ENCODE measurements around the gene GABBR2. TPM values are rescaled to one million over a fixed set of nuclear protein-coding genes. Genes with fewer than 3 reads are reported as not detected.

GABBR2 gene
- total RNA-seq, 2 experiments from 2014 or later: not detected

GRCh38 chr9:98369066-98369425 lies 339.7 kb downstream of the GABBR2 start:
- H3K79me2 ChIP-seq (ENCODE audit: insufficient read depth, low read depth, low read length): no peaks in the 10 kb centered on the region
- H2AFZ ChIP-seq (ENCODE audit: low read length): no peak overlapping the region
- TF ChIP-seq EZH2phosphoT487 (IDR thresholded peaks at IDR 0.05; ENCODE audit: borderline replicate concordance, low read depth, low read length): no peak
- TF ChIP-seq, protein P1, sequence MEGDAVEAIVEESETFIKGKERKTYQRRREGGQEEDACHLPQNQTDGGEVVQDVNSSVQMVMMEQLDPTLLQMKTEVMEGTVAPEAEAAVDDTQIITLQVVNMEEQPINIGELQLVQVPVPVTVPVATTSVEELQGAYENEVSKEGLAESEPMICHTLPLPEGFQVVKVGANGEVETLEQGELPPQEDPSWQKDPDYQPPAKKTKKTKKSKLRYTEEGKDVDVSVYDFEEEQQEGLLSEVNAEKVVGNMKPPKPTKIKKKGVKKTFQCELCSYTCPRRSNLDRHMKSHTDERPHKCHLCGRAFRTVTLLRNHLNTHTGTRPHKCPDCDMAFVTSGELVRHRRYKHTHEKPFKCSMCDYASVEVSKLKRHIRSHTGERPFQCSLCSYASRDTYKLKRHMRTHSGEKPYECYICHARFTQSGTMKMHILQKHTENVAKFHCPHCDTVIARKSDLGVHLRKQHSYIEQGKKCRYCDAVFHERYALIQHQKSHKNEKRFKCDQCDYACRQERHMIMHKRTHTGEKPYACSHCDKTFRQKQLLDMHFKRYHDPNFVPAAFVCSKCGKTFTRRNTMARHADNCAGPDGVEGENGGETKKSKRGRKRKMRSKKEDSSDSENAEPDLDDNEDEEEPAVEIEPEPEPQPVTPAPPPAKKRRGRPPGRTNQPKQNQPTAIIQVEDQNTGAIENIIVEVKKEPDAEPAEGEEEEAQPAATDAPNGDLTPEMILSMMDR (conservative IDR thresholded peaks at IDR 0.05; ENCODE audit: low read length): no peak
- intact Hi-C loops (cut with micrococcal nuclease; ENCODE audit: unreplicated experiment): no loop called here
- H3K36me3 ChIP-seq (ENCODE audit: insufficient read depth, low read length): no peaks in the 10 kb centered on the region
- no TSS peak for BruUV-seq (replicated peaks)
- ChIA-PET CTCF (ENCODE audit: unreplicated experiment) (no interaction called here), POLR2A (no interaction called here)
- no peaks in the 10 kb centered on the region for H4K20me1 ChIP-seq (ENCODE audit: insufficient read depth, low read length)
- no peak overlapping the region for H3K4me3 ChIP-seq (ENCODE audit: low read depth, low read length, poor library complexity, severe bottlenecking)
- H3K9me3 ChIP-seq (ENCODE audit: low read length): peaks cover 17% of the 10 kb centered on the region
- no peak for DNase-seq (ENCODE audit: low spot score)
- no peaks in the 10 kb centered on the region for H3K9me2 ChIP-seq (ENCODE audit: insufficient read depth, low read length)
- H3K4me1 ChIP-seq (ENCODE audit: insufficient read depth, low read length, poor library complexity, severe bottlenecking): no peaks in the 10 kb centered on the region
- H3K4me2 ChIP-seq (ENCODE audit: low read length): no peak overlapping the region
- no peak overlapping the region for H3K27ac ChIP-seq (ENCODE audit: low read depth, low read length, poor library complexity, severe bottlenecking)

- Histone ChIP-seq H2AFZ (ENCODE audit: low read length) (no peak overlapping the region), H3K27ac (ENCODE audit: low read depth, low read length, poor library complexity, severe bottlenecking) (no peak overlapping the region), H4K20me1 (ENCODE audit: insufficient read depth, low read length) (no peaks in the 10 kb centered on the region), H3K9me2 (ENCODE audit: insufficient read depth, low read length) (no peaks in the 10 kb centered on the region), H3K79me2 (ENCODE audit: insufficient read depth, low read depth, low read length) (no peaks in the 10 kb centered on the region), H3K36me3 (ENCODE audit: insufficient read depth, low read length) (no peaks in the 10 kb centered on the region), H3K4me1 (ENCODE audit: insufficient read depth, low read length, poor library complexity, severe bottlenecking) (no peaks in the 10 kb centered on the region), H3K4me2 (ENCODE audit: low read length) (no peak overlapping the region), H3K4me3 (ENCODE audit: low read depth, low read length, poor library complexity, severe bottlenecking) (no peak overlapping the region), H3K9me3 (ENCODE audit: low read length) (peaks cover 17% of the 10 kb centered on the region)
- CTCF ChIA-PET (ENCODE audit: unreplicated experiment): no interaction called here
- TF ChIP-seq EZH2phosphoT487 (IDR thresholded peaks at IDR 0.05; ENCODE audit: borderline replicate concordance, low read depth, low read length): no peak
- TF ChIP-seq, protein P1 (conservative IDR thresholded peaks at IDR 0.05; ENCODE audit: low read length): no peak
- intact Hi-C loops (cut with micrococcal nuclease; ENCODE audit: unreplicated experiment): no loop called here
- no TSS peak for BruUV-seq (replicated peaks)
- POLR2A ChIA-PET: no interaction called here
- no peak for DNase-seq (ENCODE audit: low spot score)
These were observed 340.2 kb downstream of the GABBR2 start for GRCh38 chr9:98368366-98369065.

GRCh38 chr9:98367923-98368322 lies 340.8 kb downstream of the GABBR2 start:
- DNase-seq (ENCODE audit: low spot score): no peak
- Histone ChIP-seq H3K36me3 (ENCODE audit: insufficient read depth, low read length) (no peaks in the 10 kb centered on the region), H3K79me2 (ENCODE audit: insufficient read depth, low read depth, low read length) (no peaks in the 10 kb centered on the region), H3K9me2 (ENCODE audit: insufficient read depth, low read length) (no peaks in the 10 kb centered on the region), H3K27ac (ENCODE audit: low read depth, low read length, poor library complexity, severe bottlenecking) (no peak overlapping the region), H2AFZ (ENCODE audit: low read length) (no peak overlapping the region), H3K9me3 (ENCODE audit: low read length) (peaks cover 17% of the 10 kb centered on the region), H4K20me1 (ENCODE audit: insufficient read depth, low read length) (no peaks in the 10 kb centered on the region), H3K4me3 (ENCODE audit: low read depth, low read length, poor library complexity, severe bottlenecking) (no peak overlapping the region), H3K4me2 (ENCODE audit: low read length) (no peak overlapping the region), H3K4me1 (ENCODE audit: insufficient read depth, low read length, poor library complexity, severe bottlenecking) (no peaks in the 10 kb centered on the region)
- BruUV-seq (replicated peaks): no TSS peak
- intact Hi-C loops (cut with micrococcal nuclease; ENCODE audit: unreplicated experiment): no loop called here
- POLR2A ChIA-PET: no interaction called here
- CTCF ChIA-PET (ENCODE audit: unreplicated experiment): no interaction called here
- TF ChIP-seq, protein P1 (conservative IDR thresholded peaks at IDR 0.05; ENCODE audit: low read length): no peak
- TF ChIP-seq EZH2phosphoT487 (IDR thresholded peaks at IDR 0.05; ENCODE audit: borderline replicate concordance, low read depth, low read length): no peak
